Measurements from ENCODE around the gene RAB5IF. TPM values are rescaled to one million over a fixed set of nuclear protein-coding genes. Genes with fewer than 3 reads are reported as not detected.

RAB5IF gene
- total and polyA plus RNA-seq, 9 of the 15 experiments (the other 6 are each of a cell fraction or from before 2014, with no cell fraction given), result 26.5 to 198 (median 134) TPM

DNA sequence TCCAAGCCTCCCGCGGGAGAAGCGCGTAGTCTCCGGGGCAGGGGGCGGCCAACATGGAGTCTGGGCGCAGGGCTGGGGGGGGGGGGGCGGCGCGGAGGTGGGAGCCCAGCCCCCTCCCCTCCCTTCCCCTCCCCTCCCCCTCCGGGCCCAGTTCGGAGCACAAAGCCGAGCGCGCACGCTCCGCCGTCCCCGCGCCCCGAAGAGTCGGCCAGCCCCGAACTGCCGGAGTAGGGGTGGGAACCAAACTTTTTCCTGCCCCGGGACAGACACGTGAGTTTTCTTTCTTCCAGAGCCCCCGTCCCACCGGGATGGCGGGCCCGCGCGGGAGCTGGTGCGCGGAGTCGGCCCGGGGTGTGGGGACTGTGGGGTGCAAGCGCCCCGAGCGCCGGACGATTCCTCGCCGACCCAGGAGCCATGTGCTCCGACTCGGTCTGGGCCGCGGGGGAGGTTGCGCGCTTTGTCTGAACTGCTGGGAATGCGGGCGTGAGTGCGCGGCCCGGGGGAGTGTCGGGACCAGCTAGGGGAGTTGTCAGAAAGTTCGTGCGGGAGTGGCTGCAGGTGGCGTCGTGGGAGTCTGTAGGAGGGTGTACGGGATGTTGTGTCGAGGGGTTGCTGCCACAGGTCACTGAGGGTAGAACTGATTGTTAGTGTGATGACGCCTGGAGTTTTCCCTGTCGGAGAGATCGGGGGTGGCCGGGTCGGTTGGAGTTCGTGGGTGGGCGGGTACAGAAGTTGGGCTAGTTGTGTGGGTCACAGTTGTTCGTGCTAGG is 31.0 kb upstream of the RAB5IF start (continued):
- peak; percentile 67 for TF ChIP-seq SAP30 (IDR thresholded peaks at IDR 0.05; ENCODE audit: borderline replicate concordance, insufficient read depth, low read depth, low read length, poor library complexity, severe bottlenecking)
- TF ChIP-seq, protein P1, sequence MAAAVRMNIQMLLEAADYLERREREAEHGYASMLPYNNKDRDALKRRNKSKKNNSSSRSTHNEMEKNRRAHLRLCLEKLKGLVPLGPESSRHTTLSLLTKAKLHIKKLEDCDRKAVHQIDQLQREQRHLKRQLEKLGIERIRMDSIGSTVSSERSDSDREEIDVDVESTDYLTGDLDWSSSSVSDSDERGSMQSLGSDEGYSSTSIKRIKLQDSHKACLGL (CRISPR knock-in tag; IDR thresholded peaks at IDR 0.05; ENCODE audit: borderline replicate concordance, poor library complexity, severe bottlenecking), result no peak
- peak; percentile 82 for TF ChIP-seq RBFOX2 (IDR thresholded peaks at IDR 0.05; ENCODE audit: low read depth, low read length)
- TF ChIP-seq, protein P2, sequence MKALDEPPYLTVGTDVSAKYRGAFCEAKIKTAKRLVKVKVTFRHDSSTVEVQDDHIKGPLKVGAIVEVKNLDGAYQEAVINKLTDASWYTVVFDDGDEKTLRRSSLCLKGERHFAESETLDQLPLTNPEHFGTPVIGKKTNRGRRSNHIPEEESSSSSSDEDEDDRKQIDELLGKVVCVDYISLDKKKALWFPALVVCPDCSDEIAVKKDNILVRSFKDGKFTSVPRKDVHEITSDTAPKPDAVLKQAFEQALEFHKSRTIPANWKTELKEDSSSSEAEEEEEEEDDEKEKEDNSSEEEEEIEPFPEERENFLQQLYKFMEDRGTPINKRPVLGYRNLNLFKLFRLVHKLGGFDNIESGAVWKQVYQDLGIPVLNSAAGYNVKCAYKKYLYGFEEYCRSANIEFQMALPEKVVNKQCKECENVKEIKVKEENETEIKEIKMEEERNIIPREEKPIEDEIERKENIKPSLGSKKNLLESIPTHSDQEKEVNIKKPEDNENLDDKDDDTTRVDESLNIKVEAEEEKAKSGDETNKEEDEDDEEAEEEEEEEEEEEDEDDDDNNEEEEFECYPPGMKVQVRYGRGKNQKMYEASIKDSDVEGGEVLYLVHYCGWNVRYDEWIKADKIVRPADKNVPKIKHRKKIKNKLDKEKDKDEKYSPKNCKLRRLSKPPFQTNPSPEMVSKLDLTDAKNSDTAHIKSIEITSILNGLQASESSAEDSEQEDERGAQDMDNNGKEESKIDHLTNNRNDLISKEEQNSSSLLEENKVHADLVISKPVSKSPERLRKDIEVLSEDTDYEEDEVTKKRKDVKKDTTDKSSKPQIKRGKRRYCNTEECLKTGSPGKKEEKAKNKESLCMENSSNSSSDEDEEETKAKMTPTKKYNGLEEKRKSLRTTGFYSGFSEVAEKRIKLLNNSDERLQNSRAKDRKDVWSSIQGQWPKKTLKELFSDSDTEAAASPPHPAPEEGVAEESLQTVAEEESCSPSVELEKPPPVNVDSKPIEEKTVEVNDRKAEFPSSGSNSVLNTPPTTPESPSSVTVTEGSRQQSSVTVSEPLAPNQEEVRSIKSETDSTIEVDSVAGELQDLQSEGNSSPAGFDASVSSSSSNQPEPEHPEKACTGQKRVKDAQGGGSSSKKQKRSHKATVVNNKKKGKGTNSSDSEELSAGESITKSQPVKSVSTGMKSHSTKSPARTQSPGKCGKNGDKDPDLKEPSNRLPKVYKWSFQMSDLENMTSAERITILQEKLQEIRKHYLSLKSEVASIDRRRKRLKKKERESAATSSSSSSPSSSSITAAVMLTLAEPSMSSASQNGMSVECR (CRISPR knock-in tag; IDR thresholded peaks at IDR 0.05), result peak; percentile 16; the same call in 1 of the 2 replicates
- TF ChIP-seq EGR1 (conservative IDR thresholded peaks at IDR 0.05), result peak; percentile 91
- TF ChIP-seq, protein P3, sequence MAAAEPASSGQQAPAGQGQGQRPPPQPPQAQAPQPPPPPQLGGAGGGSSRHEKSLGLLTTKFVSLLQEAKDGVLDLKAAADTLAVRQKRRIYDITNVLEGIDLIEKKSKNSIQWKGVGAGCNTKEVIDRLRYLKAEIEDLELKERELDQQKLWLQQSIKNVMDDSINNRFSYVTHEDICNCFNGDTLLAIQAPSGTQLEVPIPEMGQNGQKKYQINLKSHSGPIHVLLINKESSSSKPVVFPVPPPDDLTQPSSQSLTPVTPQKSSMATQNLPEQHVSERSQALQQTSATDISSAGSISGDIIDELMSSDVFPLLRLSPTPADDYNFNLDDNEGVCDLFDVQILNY (CRISPR knock-in tag; IDR thresholded peaks at IDR 0.05), result 0 out of 2 replicates have a peak, but pooled peaks have one; percentile 47
- TF ChIP-seq GATAD2A (IDR thresholded peaks at IDR 0.05), result peak; percentile 67
- TF ChIP-seq SMARCE1 (IDR thresholded peaks at IDR 0.05), result peak; percentile 62; the same call in 1 of the 2 replicates
- peak; percentile 30 for TF ChIP-seq CHD4 (IDR thresholded peaks at IDR 0.05; ENCODE audit: insufficient read depth, insufficient replicate concordance, low read depth, low read length, poor library complexity, severe bottlenecking)
- TF ChIP-seq, protein P4, sequence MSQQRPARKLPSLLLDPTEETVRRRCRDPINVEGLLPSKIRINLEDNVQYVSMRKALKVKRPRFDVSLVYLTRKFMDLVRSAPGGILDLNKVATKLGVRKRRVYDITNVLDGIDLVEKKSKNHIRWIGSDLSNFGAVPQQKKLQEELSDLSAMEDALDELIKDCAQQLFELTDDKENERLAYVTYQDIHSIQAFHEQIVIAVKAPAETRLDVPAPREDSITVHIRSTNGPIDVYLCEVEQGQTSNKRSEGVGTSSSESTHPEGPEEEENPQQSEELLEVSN (IDR thresholded peaks at IDR 0.05; ENCODE audit: borderline replicate concordance in 1 of 2, extremely low read depth in 1 of 2, insufficient read depth in 1 of 2, insufficient read length in 1 of 2, low read depth in 1 of 2, low read length in 1 of 2, poor library complexity in 1 of 2, severe bottlenecking in 1 of 2), result peak; percentile 89 to 92
- TF ChIP-seq, protein P5, sequence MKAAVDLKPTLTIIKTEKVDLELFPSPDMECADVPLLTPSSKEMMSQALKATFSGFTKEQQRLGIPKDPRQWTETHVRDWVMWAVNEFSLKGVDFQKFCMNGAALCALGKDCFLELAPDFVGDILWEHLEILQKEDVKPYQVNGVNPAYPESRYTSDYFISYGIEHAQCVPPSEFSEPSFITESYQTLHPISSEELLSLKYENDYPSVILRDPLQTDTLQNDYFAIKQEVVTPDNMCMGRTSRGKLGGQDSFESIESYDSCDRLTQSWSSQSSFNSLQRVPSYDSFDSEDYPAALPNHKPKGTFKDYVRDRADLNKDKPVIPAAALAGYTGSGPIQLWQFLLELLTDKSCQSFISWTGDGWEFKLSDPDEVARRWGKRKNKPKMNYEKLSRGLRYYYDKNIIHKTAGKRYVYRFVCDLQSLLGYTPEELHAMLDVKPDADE (conservative IDR thresholded peaks at IDR 0.05; ENCODE audit: control insufficient read depth, low read depth, low read length), result 0 out of 2 replicates have a peak, but pooled peaks have one; percentile 42
- TF ChIP-seq, protein P6, sequence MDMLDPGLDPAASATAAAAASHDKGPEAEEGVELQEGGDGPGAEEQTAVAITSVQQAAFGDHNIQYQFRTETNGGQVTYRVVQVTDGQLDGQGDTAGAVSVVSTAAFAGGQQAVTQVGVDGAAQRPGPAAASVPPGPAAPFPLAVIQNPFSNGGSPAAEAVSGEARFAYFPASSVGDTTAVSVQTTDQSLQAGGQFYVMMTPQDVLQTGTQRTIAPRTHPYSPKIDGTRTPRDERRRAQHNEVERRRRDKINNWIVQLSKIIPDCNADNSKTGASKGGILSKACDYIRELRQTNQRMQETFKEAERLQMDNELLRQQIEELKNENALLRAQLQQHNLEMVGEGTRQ (CRISPR knock-in tag; IDR thresholded peaks at IDR 0.05), result no peak
- peak; percentile 56 for TF ChIP-seq FIP1L1 (IDR thresholded peaks at IDR 0.05; ENCODE audit: low read depth, low read length, poor library complexity, severe bottlenecking)
- peak; percentile 80 for TF ChIP-seq ZFX (CRISPR knock-in tag; IDR thresholded peaks at IDR 0.05)
- no peak for TF ChIP-seq ETS2 (tag; IDR thresholded peaks at IDR 0.05; ENCODE audit: borderline replicate concordance, poor library complexity, severe bottlenecking)

Data from K562 (cell line).